GM10266 (cell line): ENCODE data around the gene IAH1.

Source experiments
- DNase-seq: peaks from one replicate; pipeline ENCODE4 v3.0.0; 2012; ENCODE audit errors: extremely low spot score
- CTCF ChIP-seq: IDR thresholded peaks from 2 replicates; pipeline ENCODE4 v1.5.1; 2012; ENCODE audit warnings: mild to moderate bottlenecking, low read depth; ENCODE audit not compliant: control insufficient read depth, insufficient read depth; ENCODE audit errors: missing control alignments

The IAH1 gene

GRCh38 chr2:9462886-9463697 lies 11.3 kb upstream of the IAH1 start:
- no peak for DNase-seq
- no peak for TF ChIP-seq CTCF

- no peak for DNase-seq
- no peak for TF ChIP-seq CTCF
Observed at GRCh38 chr2:9463698-9464034, 10.7 kb upstream of the IAH1 start.

GRCh38 chr2:9465170-9465569 lies 9.2 kb upstream of the IAH1 start:
- TF ChIP-seq CTCF = no peak

GRCh38 chr2:9466147-9466683 lies 8.1 kb upstream of the IAH1 start:
- DNase-seq = no peak
- TF ChIP-seq CTCF = no peak

More at GRCh38 chr2:9465170-9465569, 9.2 kb upstream of the IAH1 start:
- DNase-seq = no peak

- no peak for TF ChIP-seq CTCF
- DNase-seq = no peak
Observed at GRCh38 chr2:9467687-9468086, 6.7 kb upstream of the IAH1 start.

GRCh38 chr2:9471206-9471605 lies 3.1 kb upstream of the IAH1 start:
- TF ChIP-seq CTCF = no peak
- DNase-seq = no peak

- TF ChIP-seq CTCF = no peak
- no peak for DNase-seq
Observed at GRCh38 chr2:9472511-9472910, 1.8 kb upstream of the IAH1 start.
